Nucleus accumbens (tissue), 56 donors: ENCODE data around the gene PTPRN2.
"Not testable (repeated sequence)": the region's sequence is repeated elsewhere in the genome, so short reads cannot be mapped to it uniquely, and the experiment has no call there.

Experiments used
- DNase-seq, 56 donors: peaks; one replicate each; lab custom pipeline; 2025; lab: John Stamatoyannopoulos, UW

Gene PTPRN2

GRCh38 chr7:157928808-157929425 lies 658.7 kb downstream of the PTPRN2 start:
- no peak for DNase-seq

- DNase-seq = no peak
Measured at GRCh38 chr7:157928171-157928794, 659.3 kb downstream of the PTPRN2 start.

- DNase-seq = no peak
Measured at GRCh38 chr7:157927313-157927925, 660.2 kb downstream of the PTPRN2 start.

GRCh38 chr7:157926521-157927150 lies 661.0 kb downstream of the PTPRN2 start:
- DNase-seq = no peak

GRCh38 chr7:157926107-157926506 lies 661.5 kb downstream of the PTPRN2 start:
- no peak for DNase-seq

- DNase-seq = no peak
Measured at GRCh38 chr7:157925383-157925875, 662.2 kb downstream of the PTPRN2 start.

- DNase-seq = no peak
Measured at GRCh38 chr7:157923903-157924630, 663.6 kb downstream of the PTPRN2 start.

GRCh38 chr7:157922576-157922975 lies 665.0 kb downstream of the PTPRN2 start:
- no peak for DNase-seq

GRCh38 chr7:157918326-157919080 lies 669.1 kb downstream of the PTPRN2 start:
- no peak for DNase-seq

GRCh38 chr7:157916946-157917640 lies 670.5 kb downstream of the PTPRN2 start:
- no peak for DNase-seq

GRCh38 chr7:157910446-157910845 lies 677.2 kb downstream of the PTPRN2 start:
- DNase-seq = no peak

- not testable (repeated sequence) for DNase-seq
Measured at GRCh38 chr7:157910045-157910444, 677.6 kb downstream of the PTPRN2 start.

GRCh38 chr7:157909370-157909769 lies 678.3 kb downstream of the PTPRN2 start:
- no peak for DNase-seq

- peak in 25 of 56 donors; percentile 8 to 82 (median 52) for DNase-seq
Measured at GRCh38 chr7:157908006-157908782, 679.4 kb downstream of the PTPRN2 start.

- DNase-seq = no peak
Measured at GRCh38 chr7:157907091-157907490, 680.5 kb downstream of the PTPRN2 start.

- DNase-seq = no peak
Measured at GRCh38 chr7:157906583-157906982, 681.0 kb downstream of the PTPRN2 start.

GRCh38 chr7:157905651-157906461 lies 681.8 kb downstream of the PTPRN2 start:
- no peak for DNase-seq
